Keratinocyte (primary cell): ENCODE measurements around the gene THOC5. TPM values are rescaled to one million over a fixed set of nuclear protein-coding genes. Genes with fewer than 3 reads are reported as not detected.
"Not testable (repeated sequence)": the region's sequence is repeated elsewhere in the genome, so short reads cannot be mapped to it uniquely, and the experiment has no call there.

ENCODE experiments used
- DNase-seq: peaks from one replicate; pipeline ENCODE4 v3.0.0-alpha.2; 2011; ENCODE audit warnings: low read depth, missing footprints, low spot score
- FAIRE-seq: peaks from 2 replicates; lab custom pipeline; 2011; peaks lifted over from hg19 to GRCh38; lab: Jason Lieb, UNC
- H2AFZ ChIP-seq: 2 replicates; pipeline ENCODE4 v1.6.0; 2012; ENCODE audit warnings: low read length, control low read depth, inconsistent platforms; ENCODE audit not compliant: control insufficient read depth
- H3K27ac ChIP-seq: 2 replicates; pipeline ENCODE4 v1.5.1; 2011; ENCODE audit warnings: low read length; ENCODE audit not compliant: control insufficient read depth, insufficient read depth
- H3K27me3 ChIP-seq: 3 replicates; pipeline ENCODE4 v1.6.0; 2011; ENCODE audit warnings: low read length; ENCODE audit not compliant: control insufficient read depth, insufficient read depth; ENCODE audit errors: extremely low read depth
- H3K36me3 ChIP-seq, 2 experiments: 2 replicates in 1 of 2; 3 replicates in 1 of 2; pipeline ENCODE4 v1.5.1; 2011; ENCODE audit warnings: low read length in 2 of 2, mild to moderate bottlenecking in 1 of 2; ENCODE audit not compliant: control insufficient read depth in 2 of 2, insufficient read depth in 2 of 2; ENCODE audit errors: extremely low read depth in 1 of 2
- H3K4me1 ChIP-seq: 3 replicates; pipeline ENCODE4 v1.5.1; 2011; ENCODE audit warnings: low read length; ENCODE audit not compliant: control insufficient read depth, insufficient read depth; ENCODE audit errors: extremely low read depth
- H3K4me2 ChIP-seq: 3 replicates; pipeline ENCODE4 v1.6.0; 2011; ENCODE audit warnings: low read depth, low read length; ENCODE audit not compliant: control insufficient read depth, insufficient read depth; ENCODE audit errors: extremely low read depth
- H3K4me3 ChIP-seq, 3 experiments: fragments of 200-600 bp in 1 of 3; sonication (generic) in 1 of 3; 2 replicates in 2 of 3; 3 replicates in 1 of 3; pipeline ENCODE4 v1.5.1; 2011 to 2016; ENCODE audit warnings: low read length in 3 of 3, mild to moderate bottlenecking in 3 of 3, control low read depth in 2 of 3, inconsistent platforms in 1 of 3, low read depth in 1 of 3, mixed read lengths in 1 of 3, mixed run types in 1 of 3, moderate library complexity in 1 of 3; ENCODE audit not compliant: control insufficient read depth in 2 of 3, insufficient read depth in 2 of 3; ENCODE audit errors: extremely low read depth in 1 of 3
- H3K79me2 ChIP-seq: 2 replicates; pipeline ENCODE4 v1.6.0; 2012; ENCODE audit warnings: low read length; ENCODE audit not compliant: control insufficient read depth, insufficient read depth
- H3K9ac ChIP-seq: 3 replicates; pipeline ENCODE4 v1.6.0; 2011; ENCODE audit warnings: low read length; ENCODE audit not compliant: control insufficient read depth, insufficient read depth; ENCODE audit errors: extremely low read depth
- H3K9me1 ChIP-seq: 3 replicates; pipeline ENCODE4 v1.6.0; 2011; ENCODE audit warnings: low read length; ENCODE audit not compliant: control insufficient read depth, insufficient read depth; ENCODE audit errors: extremely low read depth
- H3K9me3 ChIP-seq: 2 replicates; pipeline ENCODE4 v1.5.1; 2012; ENCODE audit warnings: low read depth, low read length; ENCODE audit not compliant: control insufficient read depth
- H4K20me1 ChIP-seq: 3 replicates; pipeline ENCODE4 v1.6.0; 2011; ENCODE audit warnings: low read length; ENCODE audit not compliant: control insufficient read depth, insufficient read depth; ENCODE audit errors: extremely low read depth
- EZH2 ChIP-seq: IDR thresholded peaks from one replicate; pipeline ENCODE4 v1.6.1; 2012; ENCODE audit warnings: inconsistent platforms, mild to moderate bottlenecking, low read length, moderate library complexity
- dilution Hi-C: fragments of 300-500 bp; cut with MboI; formaldehyde crosslinking; loops from one replicate; pipeline ENCODE4 v1.7.0; 2020; ENCODE audit warnings: low sequenced_read_pairs; ENCODE audit not compliant: extremely low pct_ligation_motif_present
- polyA plus RNA-seq, 5 experiments: library from polyadenylated mRNA; depleted of rRNA in 3 of 5; stranded (reverse) in 3 of 5; stranded (forward) in 1 of 5; unstranded in 1 of 5; fragments of >200 nt; gene quantifications; 1 replicate in 1 of 5; 2 replicates in 3 of 5; 3 replicates in 1 of 5; pipeline versions ENCODE4 v1.2.1 to v1.2.3, GENCODE V29; 2011 to 2012; ENCODE audit warnings: missing spikeins in 2 of 5, low read depth in 1 of 5, low replicate concordance in 1 of 5
- TF ChIP-seq, protein P1 (sequence below), 3 experiments: IDR thresholded peaks in 1 of 3; conservative IDR thresholded peaks in 1 of 3; optimal IDR thresholded peaks in 1 of 3; 2 replicates in 2 of 3; 3 replicates in 1 of 3; pipeline versions ENCODE3 to v1.5.1; 2011; ENCODE audit warnings: low read length in 3 of 3, mild to moderate bottlenecking in 3 of 3, moderate library complexity in 2 of 3, control low read depth in 1 of 3, inconsistent platforms in 1 of 3; ENCODE audit not compliant: insufficient read depth in 2 of 3; ENCODE audit errors: extremely low read depth in 1 of 3

THOC5 gene
- polyA plus RNA-seq, 1 donor (not counting 4 experiments of a cell fraction or from before 2014, with no cell fraction given): 35.4 TPM

DNA sequence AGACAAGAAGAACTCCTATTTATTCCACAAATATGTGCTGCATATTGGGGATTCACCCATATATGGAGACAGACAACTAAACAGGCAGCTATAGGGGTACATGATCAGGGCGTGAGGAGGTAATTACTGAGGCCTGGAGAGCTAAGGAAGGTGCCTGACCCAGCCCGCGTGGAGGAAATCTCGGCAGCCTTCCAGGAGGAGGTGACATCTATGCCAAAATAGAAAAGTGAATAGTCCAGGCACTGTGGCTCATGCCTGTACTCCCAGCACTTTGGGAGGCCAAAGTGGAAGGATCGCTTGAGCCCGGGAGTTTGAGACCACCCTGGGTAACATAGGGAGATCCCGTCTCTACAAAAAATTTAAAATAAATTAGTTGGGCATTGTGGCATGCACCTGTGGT is 13.8 kb upstream of the THOC5 start:
- Histone ChIP-seq H3K4me3 (no peak overlapping the region), H3K9me1 (peaks cover 2% of the 10 kb centered on the region), H3K27ac (no peak overlapping the region), H3K4me2 (no peak overlapping the region), H2AFZ (no peak overlapping the region), H3K9me3 (no peaks in the 10 kb centered on the region), H3K9ac (no peak overlapping the region), H3K79me2 (no peaks in the 10 kb centered on the region), H4K20me1 (no peaks in the 10 kb centered on the region), H3K4me1 (no peaks in the 10 kb centered on the region), H3K27me3 (no peaks in the 10 kb centered on the region), H3K36me3 (peaks cover 4 to 13% of the 10 kb centered on the region in 2 experiments)
- DNase-seq: no peak
- TF ChIP-seq EZH2: no peak
- TF ChIP-seq, protein P1, sequence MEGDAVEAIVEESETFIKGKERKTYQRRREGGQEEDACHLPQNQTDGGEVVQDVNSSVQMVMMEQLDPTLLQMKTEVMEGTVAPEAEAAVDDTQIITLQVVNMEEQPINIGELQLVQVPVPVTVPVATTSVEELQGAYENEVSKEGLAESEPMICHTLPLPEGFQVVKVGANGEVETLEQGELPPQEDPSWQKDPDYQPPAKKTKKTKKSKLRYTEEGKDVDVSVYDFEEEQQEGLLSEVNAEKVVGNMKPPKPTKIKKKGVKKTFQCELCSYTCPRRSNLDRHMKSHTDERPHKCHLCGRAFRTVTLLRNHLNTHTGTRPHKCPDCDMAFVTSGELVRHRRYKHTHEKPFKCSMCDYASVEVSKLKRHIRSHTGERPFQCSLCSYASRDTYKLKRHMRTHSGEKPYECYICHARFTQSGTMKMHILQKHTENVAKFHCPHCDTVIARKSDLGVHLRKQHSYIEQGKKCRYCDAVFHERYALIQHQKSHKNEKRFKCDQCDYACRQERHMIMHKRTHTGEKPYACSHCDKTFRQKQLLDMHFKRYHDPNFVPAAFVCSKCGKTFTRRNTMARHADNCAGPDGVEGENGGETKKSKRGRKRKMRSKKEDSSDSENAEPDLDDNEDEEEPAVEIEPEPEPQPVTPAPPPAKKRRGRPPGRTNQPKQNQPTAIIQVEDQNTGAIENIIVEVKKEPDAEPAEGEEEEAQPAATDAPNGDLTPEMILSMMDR (optimal IDR thresholded peaks at IDR 0.05 in 1 of 3, IDR thresholded peaks at IDR 0.05 in 1 of 3, conservative IDR thresholded peaks at IDR 0.05 in 1 of 3; ENCODE audit: extremely low read depth in 1 of 3, insufficient read depth in 2 of 3, low read length in 3 of 3): no peak
- dilution Hi-C loops: no loop called here
- FAIRE-seq: no peak

DNA sequence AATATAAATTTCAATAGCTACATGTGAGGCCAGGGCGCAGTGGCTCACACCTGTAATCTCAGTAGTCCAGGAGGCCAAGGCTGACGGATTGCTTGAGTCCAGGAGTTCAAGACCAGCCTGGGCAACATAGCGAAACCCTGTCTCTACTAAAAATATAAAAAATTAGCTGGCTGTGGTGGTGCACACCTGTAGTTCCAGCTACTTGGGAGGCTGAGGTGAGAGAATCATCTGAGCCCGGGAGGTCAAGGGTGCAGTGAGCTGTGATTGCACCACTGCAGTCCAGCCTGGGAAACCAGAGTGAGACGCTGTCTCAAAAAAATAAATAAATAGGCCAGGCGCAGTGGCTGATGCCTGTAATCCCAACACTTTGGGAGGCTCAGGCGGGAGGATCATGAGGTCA is 13.0 kb upstream of the THOC5 start:
- H3K9me1 ChIP-seq, H3K9me3 ChIP-seq, H3K4me3 ChIP-seq, FAIRE-seq, H4K20me1 ChIP-seq, H2AFZ ChIP-seq, H3K27ac ChIP-seq, H3K9ac ChIP-seq, H3K4me1 ChIP-seq, dilution Hi-C loops, DNase-seq, H3K79me2 ChIP-seq, H3K4me2 ChIP-seq, H3K27me3 ChIP-seq: not testable (repeated sequence)
- H3K36me3 ChIP-seq: peaks cover 4 to 19% of the 10 kb centered on the region in 2 experiments
